ENCODE results near the gene TBC1D17. TPM values are rescaled to one million over a fixed set of nuclear protein-coding genes. Genes with fewer than 3 reads are reported as not detected.

The TBC1D17 gene
- total and polyA plus RNA-seq, 2 of the 13 experiments (the other 11 are each of a cell fraction or from before 2014, with no cell fraction given), result 9.7 to 16.9 TPM

GRCh38 chr19:49876422-49877019 is 981 bp upstream of the TBC1D17 start (continued):
- TF ChIP-seq CHD2 (IDR thresholded peaks at IDR 0.05; ENCODE audit: low read depth, low read length) (no peak), ZFP62 (CRISPR knock-in tag; IDR thresholded peaks at IDR 0.05) (no peak), DPF2 (CRISPR knock-in tag; IDR thresholded peaks at IDR 0.05; ENCODE audit: borderline replicate concordance, low read depth) (no peak), IKZF4 (CRISPR knock-in tag; IDR thresholded peaks at IDR 0.05; ENCODE audit: borderline replicate concordance, low read depth, not compliant biosample characterization) (no peak), FOXO4 (CRISPR knock-in tag; conservative IDR thresholded peaks at IDR 0.05) (no peak), RXRA (CRISPR knock-in tag; IDR thresholded peaks at IDR 0.05) (no peak), ZFYVE20 (CRISPR knock-in tag; IDR thresholded peaks at IDR 0.05; ENCODE audit: borderline replicate concordance, low read depth) (no peak), ZNF580 (CRISPR knock-in tag; IDR thresholded peaks at IDR 0.05; ENCODE audit: borderline replicate concordance, low read depth) (no peak; the same call in 1 of the 2 replicates), TERF1 (CRISPR knock-in tag; IDR thresholded peaks at IDR 0.05) (no peak), MBNL3 (CRISPR knock-in tag; conservative IDR thresholded peaks at IDR 0.05) (no peak), THYN1 (CRISPR knock-in tag; IDR thresholded peaks at IDR 0.05; ENCODE audit: borderline replicate concordance, low read depth) (no peak), ZNF136 (CRISPR knock-in tag; IDR thresholded peaks at IDR 0.05; ENCODE audit: low read depth) (no peak), ZHX1 (CRISPR knock-in tag; IDR thresholded peaks at IDR 0.05; ENCODE audit: low read depth) (peak; percentile 99), KMT2A (CRISPR knock-in tag; IDR thresholded peaks at IDR 0.05) (no peak; the same call in 1 of the 2 replicates), FOXA1 (IDR thresholded peaks at IDR 0.05) (no peak), FOXA1 (CRISPR knock-in tag; IDR thresholded peaks at IDR 0.05) (peak; percentile 24), ZNF33A (CRISPR knock-in tag; IDR thresholded peaks at IDR 0.05; ENCODE audit: borderline replicate concordance) (no peak), ZSCAN22 (CRISPR knock-in tag; IDR thresholded peaks at IDR 0.05) (no peak), SMC3 (IDR thresholded peaks at IDR 0.05; ENCODE audit: low read length) (no peak), NR2C2 (CRISPR knock-in tag; IDR thresholded peaks at IDR 0.05; ENCODE audit: borderline replicate concordance) (peak; percentile 82; the same call in 1 of the 2 replicates), PRPF4 (IDR thresholded peaks at IDR 0.05; ENCODE audit: low read depth, low read length, poor library complexity, severe bottlenecking) (no peak), SIX4 (CRISPR knock-in tag; IDR thresholded peaks at IDR 0.05) (no peak), NKX3-1 (CRISPR knock-in tag; IDR thresholded peaks at IDR 0.05) (peak; percentile 16; the same call in 1 of the 2 replicates), ZNF432 (CRISPR knock-in tag; IDR thresholded peaks at IDR 0.05; ENCODE audit: borderline replicate concordance) (no peak), RXRB (CRISPR knock-in tag; IDR thresholded peaks at IDR 0.05; ENCODE audit: borderline replicate concordance) (peak; percentile 47), CBX1 (IDR thresholded peaks at IDR 0.05; ENCODE audit: low read depth) (no peak), PITX1 (CRISPR knock-in tag; IDR thresholded peaks at IDR 0.05) (peak; percentile 38; the same call in 1 of the 2 replicates)
